HCT116 (cell line): ENCODE data around the gene RTL1. TPM values are rescaled to one million over a fixed set of nuclear protein-coding genes. Genes with fewer than 3 reads are reported as not detected.

Experiments
- ATAC-seq: fragments of 200-7000 bp; cut with Tn5 transposase; 2 replicates; pipeline ENCODE4 v1.9.1; 2020; ENCODE audit warnings: mild to moderate bottlenecking, moderate library complexity
- BruUV-seq: library from RNA; stranded (reverse); fragments of 400-500 nt; replicated peaks from 2 replicates; lab custom pipeline; 2021; lab: Mats Ljungman, UMichigan
- CTCF ChIA-PET: fragments of 300-600 bp; sonication (Branson Sonifier 250); formaldehyde crosslinking; loops from one replicate; lab custom pipeline; 2021; ENCODE audit warnings: antibody characterized with exemption; lab: Charles Lee
- POLR2A ChIA-PET: fragments of 300-600, 350-600 bp; sonication (Branson Sonifier 250); formaldehyde crosslinking; loops from one replicate; lab custom pipeline; 2021; ENCODE audit warnings: antibody characterized with exemption; lab: Charles Lee
- RAD21 ChIA-PET, 2 experiments: fragments of 300-600 bp; sonication (Branson Sonifier 250); formaldehyde crosslinking; loops; one replicate each; lab custom pipeline; 2023; ENCODE audit warnings: low total read pairs in 2 of 2; ENCODE audit not compliant: uncharacterized antibody in 2 of 2, unreplicated experiment in 2 of 2, low non-redundant PET in 1 of 2; lab: Charles Lee
- DNase-seq: peaks from one replicate; pipeline ENCODE4 v3.0.0-alpha.2; 2010; ENCODE audit warnings: low read depth, low spot score
- H2AFZ ChIP-seq: fragments of 200-600 bp; shearing (Covaris generic), sonication (generic); 2 replicates; pipeline ENCODE4 v1.6.1; 2017; ENCODE audit warnings: low read depth, mixed run types, mixed read lengths, antibody characterized with exemption, low read length; ENCODE audit not compliant: poor library complexity, severe bottlenecking
- H3K27ac ChIP-seq: 2 replicates; pipeline ENCODE4 v1.5.1; 2012; ENCODE audit warnings: low read depth, low read length
- H3K27me3 ChIP-seq: fragments of 200-600 bp; sonication (generic); 2 replicates; pipeline ENCODE4 v1.6.1; 2016; ENCODE audit warnings: mixed run types, low read length, mixed read lengths; ENCODE audit not compliant: insufficient read depth
- H3K36me3 ChIP-seq, 2 experiments: fragments of 200-500 bp in 1 of 2; fragments of 200-600 bp in 1 of 2; sonication (Bioruptor generic) in 1 of 2; sonication (generic) in 1 of 2; 2 replicates each; pipeline versions ENCODE4 v1.5.1 to v1.6.1; 2014 to 2016; ENCODE audit warnings: low read length in 2 of 2, inconsistent platforms in 1 of 2, mixed read lengths in 1 of 2, mixed run types in 1 of 2; ENCODE audit not compliant: insufficient read depth in 2 of 2, control insufficient read depth in 1 of 2
- H3K4me1 ChIP-seq, 2 experiments: fragments of 200-600 bp in 1 of 2; sonication (generic) in 1 of 2; 2 replicates each; pipeline versions ENCODE4 v1.5.1 to v1.6.1; 2012 to 2017; ENCODE audit warnings: low read length in 2 of 2, inconsistent platforms in 1 of 2, mild to moderate bottlenecking in 1 of 2, mixed read lengths in 1 of 2, mixed run types in 1 of 2, moderate library complexity in 1 of 2; ENCODE audit not compliant: insufficient read depth in 2 of 2, control insufficient read depth in 1 of 2
- H3K4me2 ChIP-seq: fragments of 200-600 bp; sonication (generic); 2 replicates; pipeline ENCODE4 v1.6.1; 2017; ENCODE audit warnings: mixed run types, low read length, mixed read lengths
- H3K4me3 ChIP-seq, 2 experiments: fragments of 200-600 bp in 1 of 2; sonication (generic) in 1 of 2; replicated peaks in 1 of 2; 2 replicates each; pipeline ENCODE4 v1.5.1; 2011 to 2016; ENCODE audit warnings: low read length in 2 of 2, control low read depth in 1 of 2, low read depth in 1 of 2, mild to moderate bottlenecking in 1 of 2, mixed read lengths in 1 of 2, mixed run types in 1 of 2
- H3K79me2 ChIP-seq: fragments of 200-600 bp; sonication (generic); 2 replicates; pipeline ENCODE4 v1.6.1; 2017; ENCODE audit warnings: mild to moderate bottlenecking, mixed run types, low read length, moderate library complexity, mixed read lengths; ENCODE audit not compliant: insufficient read depth
- H3K9ac ChIP-seq: fragments of 200-600 bp; sonication (generic); 2 replicates; pipeline ENCODE4 v1.6.1; 2016; ENCODE audit warnings: low read length, mixed read lengths
- H3K9me2 ChIP-seq: fragments of 200-600 bp; sonication (generic), shearing (Covaris generic); 2 replicates; pipeline ENCODE4 v1.6.1; 2017; ENCODE audit warnings: mixed run types, mild to moderate bottlenecking, moderate library complexity; ENCODE audit not compliant: insufficient read depth
- H3K9me3 ChIP-seq, 2 experiments: fragments of 200-500 bp in 1 of 2; fragments of 200-600 bp in 1 of 2; sonication (Bioruptor generic) in 1 of 2; sonication (generic) in 1 of 2; 2 replicates each; pipeline ENCODE4 v1.6.1; 2014 to 2017; ENCODE audit warnings: low read length in 2 of 2, mixed read lengths in 2 of 2, inconsistent platforms in 1 of 2, low read depth in 1 of 2, mild to moderate bottlenecking in 1 of 2, mixed run types in 1 of 2, moderate library complexity in 1 of 2; ENCODE audit not compliant: control insufficient read depth in 1 of 2, insufficient read depth in 1 of 2
- H4K20me1 ChIP-seq: fragments of 200-600 bp; sonication (generic), shearing (Covaris generic); 2 replicates; pipeline ENCODE4 v1.6.1; 2017; ENCODE audit warnings: mixed run types, mild to moderate bottlenecking, moderate library complexity; ENCODE audit not compliant: insufficient read depth
- CBX3 ChIP-seq: IDR thresholded peaks from 2 replicates; pipeline ENCODE4 v1.6.1; 2012; ENCODE audit warnings: low read depth
- EZH2phosphoT487 ChIP-seq: fragments of 200-600 bp; IDR thresholded peaks from 2 replicates; pipeline ENCODE4 v1.6.1; 2018; ENCODE audit warnings: antibody characterized with exemption, borderline replicate concordance
- JUND ChIP-seq: IDR thresholded peaks from 2 replicates; pipeline ENCODE4 v1.6.1; 2012
- POLR2A ChIP-seq: IDR thresholded peaks from 2 replicates; pipeline ENCODE4 v1.7.0; 2011; ENCODE audit warnings: borderline replicate concordance; ENCODE audit not compliant: insufficient read depth, insufficient read length; ENCODE audit errors: extremely low read depth
- POLR2AphosphoS5 ChIP-seq: IDR thresholded peaks from 2 replicates; pipeline ENCODE4 v1.6.1; 2011; ENCODE audit warnings: mild to moderate bottlenecking, low read depth, low read length, moderate library complexity
- RAD21 ChIP-seq: IDR thresholded peaks from 2 replicates; pipeline ENCODE4 v1.6.1; 2012; ENCODE audit warnings: low read depth, mild to moderate bottlenecking
- SIN3A ChIP-seq: IDR thresholded peaks from 2 replicates; pipeline ENCODE4 v1.6.1; 2012; ENCODE audit warnings: low read depth
- SP1 ChIP-seq: IDR thresholded peaks from 2 replicates; pipeline ENCODE4 v1.6.1; 2012; ENCODE audit warnings: low read depth
- SRF ChIP-seq: IDR thresholded peaks from 2 replicates; pipeline ENCODE4 v1.6.1; 2012; ENCODE audit warnings: low read depth
- YY1 ChIP-seq: IDR thresholded peaks from 2 replicates; pipeline ENCODE4 v1.6.1; 2011; ENCODE audit warnings: low read length, low read depth, moderate library complexity, mild to moderate bottlenecking; ENCODE audit not compliant: insufficient replicate concordance; ENCODE audit errors: extremely low read depth
- ZFX ChIP-seq: fragments of 450-650 bp; IDR thresholded peaks from 2 replicates; pipeline ENCODE4 v1.6.1; 2017
- ZNF274 ChIP-seq: fragments of 200-500 bp; sonication (Bioruptor generic); IDR thresholded peaks from 2 replicates; pipeline ENCODE4 v1.6.1; 2014; ENCODE audit warnings: mild to moderate bottlenecking, low read depth, low read length, inconsistent platforms
- intact Hi-C: fragments of 100-400 bp; cut with micrococcal nuclease; formaldehyde crosslinking; loops from 2 replicates; pipeline ENCODE4 v1.10.0; 2022
- total RNA-seq: library from RNA; stranded (reverse); gene quantifications from one replicate; pipeline ENCODE4 v1.2.1, GENCODE V29; 2021; ENCODE audit not compliant: unreplicated experiment
- TF ChIP-seq, protein P1 (sequence below): IDR thresholded peaks from 2 replicates; pipeline ENCODE4 v1.6.1; 2011; ENCODE audit warnings: mild to moderate bottlenecking, low read length, moderate library complexity; ENCODE audit not compliant: insufficient replicate concordance; ENCODE audit errors: extremely low read depth
- TF ChIP-seq, protein P2 (sequence below): IDR thresholded peaks from 2 replicates; pipeline ENCODE4 v1.6.1; 2012
- TF ChIP-seq, protein P3 (sequence below), 3 experiments: fragments of 200-600 bp in 1 of 3; sonication (generic) in 1 of 3; IDR thresholded peaks in 2 of 3; conservative IDR thresholded peaks in 1 of 3; 2 replicates each; pipeline ENCODE4 v1.5.1; 2012 to 2017; ENCODE audit warnings: low read depth in 2 of 3, low read length in 2 of 3, antibody characterized with exemption in 1 of 3, borderline replicate concordance in 1 of 3, control low read depth in 1 of 3, mild to moderate bottlenecking in 1 of 3, mixed read lengths in 1 of 3, mixed run types in 1 of 3, moderate library complexity in 1 of 3; ENCODE audit not compliant: insufficient read depth in 1 of 3

RTL1 gene
- total RNA-seq, 1 experiment from 2014 or later, result not detected

DNA sequence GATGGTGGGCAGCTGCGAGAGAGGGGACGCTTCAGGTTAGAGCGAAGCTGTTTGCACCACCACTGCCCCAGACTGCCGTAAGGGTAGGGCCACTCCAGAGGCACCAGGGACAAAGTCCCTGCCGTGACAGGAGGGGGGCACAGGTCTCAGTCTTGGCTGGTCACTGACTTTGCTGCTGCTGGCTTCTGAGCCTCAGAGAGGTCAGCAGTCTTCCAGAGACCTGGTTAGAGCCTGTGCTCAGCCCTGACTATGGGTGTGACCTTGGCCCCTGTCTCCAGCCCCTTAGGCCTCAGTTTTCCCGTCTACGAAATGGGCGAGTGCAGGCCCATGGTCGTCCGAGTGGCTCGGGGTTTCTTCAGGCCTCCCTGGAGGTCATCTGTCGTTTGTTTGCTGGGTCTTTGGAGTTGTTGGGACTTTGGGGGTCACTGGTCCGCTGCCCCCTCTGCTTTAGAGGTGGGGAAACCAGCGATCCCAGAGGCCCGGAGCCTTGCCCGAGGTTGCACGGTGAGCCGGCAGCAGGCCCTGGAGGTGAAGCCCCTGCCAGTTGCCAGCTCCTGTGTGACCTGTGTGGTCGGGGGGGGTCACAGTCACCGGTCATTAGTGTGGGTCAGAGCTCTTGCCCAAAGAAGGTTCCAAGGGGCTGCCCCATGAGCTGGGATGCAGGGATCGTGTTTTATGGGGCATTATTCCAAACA lies 62.3 kb downstream of the RTL1 start:
- Histone ChIP-seq H3K27ac (no peak overlapping the region), H3K4me2 (no peak overlapping the region), H3K27me3 (no peaks in the 10 kb centered on the region), H2AFZ (no peak overlapping the region), H3K4me3 (no peak overlapping the region), H3K79me2 (no peaks in the 10 kb centered on the region), H4K20me1 (no peaks in the 10 kb centered on the region), H3K9me2 (no peaks in the 10 kb centered on the region), H3K9ac (no peak overlapping the region), H3K36me3 (no peaks in the 10 kb centered on the region), H3K9me3 (no peaks in the 10 kb centered on the region), H3K4me1 (no peaks in the 10 kb centered on the region)
- POLR2A ChIA-PET, result no interaction called here
- RAD21 ChIA-PET, result no interaction called here
- CTCF ChIA-PET, result interaction anchor here (1.4 to 2.0 kb wide), 2 partner anchors 10 to 49 kb away, joined by 3 to 7 read pairs; no protein-coding TSS in a partner anchor
- intact Hi-C loops, result no loop called here
- BruUV-seq, result no TSS peak
- no peak for DNase-seq
- ATAC-seq, result no peak
- TF ChIP-seq YY1, result no peak
- TF ChIP-seq, protein P1, sequence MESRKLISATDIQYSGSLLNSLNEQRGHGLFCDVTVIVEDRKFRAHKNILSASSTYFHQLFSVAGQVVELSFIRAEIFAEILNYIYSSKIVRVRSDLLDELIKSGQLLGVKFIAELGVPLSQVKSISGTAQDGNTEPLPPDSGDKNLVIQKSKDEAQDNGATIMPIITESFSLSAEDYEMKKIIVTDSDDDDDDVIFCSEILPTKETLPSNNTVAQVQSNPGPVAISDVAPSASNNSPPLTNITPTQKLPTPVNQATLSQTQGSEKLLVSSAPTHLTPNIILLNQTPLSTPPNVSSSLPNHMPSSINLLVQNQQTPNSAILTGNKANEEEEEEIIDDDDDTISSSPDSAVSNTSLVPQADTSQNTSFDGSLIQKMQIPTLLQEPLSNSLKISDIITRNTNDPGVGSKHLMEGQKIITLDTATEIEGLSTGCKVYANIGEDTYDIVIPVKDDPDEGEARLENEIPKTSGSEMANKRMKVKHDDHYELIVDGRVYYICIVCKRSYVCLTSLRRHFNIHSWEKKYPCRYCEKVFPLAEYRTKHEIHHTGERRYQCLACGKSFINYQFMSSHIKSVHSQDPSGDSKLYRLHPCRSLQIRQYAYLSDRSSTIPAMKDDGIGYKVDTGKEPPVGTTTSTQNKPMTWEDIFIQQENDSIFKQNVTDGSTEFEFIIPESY, result no peak

DNA sequence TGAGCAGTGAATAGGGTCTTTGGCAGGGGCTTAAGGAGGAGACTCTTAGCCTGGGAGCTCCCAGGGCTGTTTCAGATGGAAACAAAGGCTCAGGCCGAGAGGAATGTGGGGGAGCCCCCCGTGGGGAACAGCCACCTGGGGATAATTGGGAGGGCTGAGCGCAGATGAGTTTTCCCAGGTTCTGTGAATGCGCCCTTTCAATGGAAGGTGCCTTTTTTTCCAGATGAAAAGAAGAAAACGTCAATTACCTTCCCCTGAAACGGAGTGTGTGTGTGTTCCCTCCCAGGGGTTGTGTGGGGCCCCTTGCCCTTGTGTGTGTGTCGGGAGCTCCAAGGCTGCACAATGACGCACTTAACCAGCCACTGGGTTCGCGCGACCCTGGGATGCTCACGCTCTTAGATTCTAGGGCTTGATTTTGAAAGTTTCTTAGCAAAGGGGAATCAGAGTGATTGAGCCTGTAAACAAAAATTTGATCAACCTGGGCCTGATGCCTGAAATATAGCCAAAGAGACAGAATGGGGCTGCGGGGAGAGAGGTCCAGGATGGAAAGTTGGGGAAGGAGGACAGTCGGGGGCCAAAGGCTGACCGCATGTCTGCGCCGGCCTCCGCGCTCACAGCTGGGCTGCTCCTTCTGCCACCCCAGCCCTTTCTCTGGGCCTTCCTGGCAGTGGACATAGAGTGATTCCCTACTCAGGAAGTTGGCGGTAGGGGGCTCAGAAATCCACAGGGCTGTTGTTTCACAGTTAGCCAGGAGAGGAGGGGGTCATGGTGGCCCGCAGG lies 63.0 kb downstream of the RTL1 start:
- BruUV-seq, result no TSS peak
- H3K4me1 ChIP-seq, result no peaks in the 10 kb centered on the region
- no peak overlapping the region for H3K4me2 ChIP-seq
- no peaks in the 10 kb centered on the region for H3K9me2 ChIP-seq
- no peak overlapping the region for H3K9ac ChIP-seq
- H3K27ac ChIP-seq, result no peak overlapping the region
- H3K36me3 ChIP-seq, result no peaks in the 10 kb centered on the region
- RAD21 ChIA-PET, result no interaction called here
- POLR2A ChIA-PET, result no interaction called here
- DNase-seq, result no peak
- intact Hi-C loops, result no loop called here
- H2AFZ ChIP-seq, result no peak overlapping the region
- no peaks in the 10 kb centered on the region for H3K9me3 ChIP-seq
- CTCF ChIA-PET, result no interaction called here
- H4K20me1 ChIP-seq, result no peaks in the 10 kb centered on the region
- H3K4me3 ChIP-seq, result no peak overlapping the region
- no peak for ATAC-seq
- H3K27me3 ChIP-seq, result no peaks in the 10 kb centered on the region
- no peaks in the 10 kb centered on the region for H3K79me2 ChIP-seq
- TF ChIP-seq POLR2A (no peak), POLR2AphosphoS5 (no peak), JUND (no peak), ZFX (no peak), SRF (no peak), CBX3 (no peak), ZNF274 (no peak), SIN3A (no peak), SP1 (no peak), EZH2phosphoT487 (no peak), YY1 (no peak), RAD21 (no peak)
- TF ChIP-seq, protein P2, sequence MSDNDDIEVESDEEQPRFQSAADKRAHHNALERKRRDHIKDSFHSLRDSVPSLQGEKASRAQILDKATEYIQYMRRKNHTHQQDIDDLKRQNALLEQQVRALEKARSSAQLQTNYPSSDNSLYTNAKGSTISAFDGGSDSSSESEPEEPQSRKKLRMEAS, result no peak
- TF ChIP-seq, protein P3, sequence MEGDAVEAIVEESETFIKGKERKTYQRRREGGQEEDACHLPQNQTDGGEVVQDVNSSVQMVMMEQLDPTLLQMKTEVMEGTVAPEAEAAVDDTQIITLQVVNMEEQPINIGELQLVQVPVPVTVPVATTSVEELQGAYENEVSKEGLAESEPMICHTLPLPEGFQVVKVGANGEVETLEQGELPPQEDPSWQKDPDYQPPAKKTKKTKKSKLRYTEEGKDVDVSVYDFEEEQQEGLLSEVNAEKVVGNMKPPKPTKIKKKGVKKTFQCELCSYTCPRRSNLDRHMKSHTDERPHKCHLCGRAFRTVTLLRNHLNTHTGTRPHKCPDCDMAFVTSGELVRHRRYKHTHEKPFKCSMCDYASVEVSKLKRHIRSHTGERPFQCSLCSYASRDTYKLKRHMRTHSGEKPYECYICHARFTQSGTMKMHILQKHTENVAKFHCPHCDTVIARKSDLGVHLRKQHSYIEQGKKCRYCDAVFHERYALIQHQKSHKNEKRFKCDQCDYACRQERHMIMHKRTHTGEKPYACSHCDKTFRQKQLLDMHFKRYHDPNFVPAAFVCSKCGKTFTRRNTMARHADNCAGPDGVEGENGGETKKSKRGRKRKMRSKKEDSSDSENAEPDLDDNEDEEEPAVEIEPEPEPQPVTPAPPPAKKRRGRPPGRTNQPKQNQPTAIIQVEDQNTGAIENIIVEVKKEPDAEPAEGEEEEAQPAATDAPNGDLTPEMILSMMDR (IDR thresholded peaks at IDR 0.05 in 2 of 3, conservative IDR thresholded peaks at IDR 0.05 in 1 of 3; ENCODE audit: borderline replicate concordance in 1 of 3, insufficient read depth in 1 of 3, low read depth in 2 of 3, low read length in 2 of 3), result no peak
